K562 treated with DMSO at 1 percent for 24 hours (cell line): ENCODE results near the gene OOSP4A. TPM values are rescaled to one million over a fixed set of nuclear protein-coding genes. Genes with fewer than 3 reads are reported as not detected.

Experiments
- total RNA-seq: library from RNA; unstranded; fragments of 300-600 nt; gene quantifications from 2 replicates; pipeline ENCODE4 v1.2.3, GENCODE V29; 2022; ENCODE audit warnings: low read depth; ENCODE audit not compliant: insufficient read depth

The OOSP4A gene
- total RNA-seq = not detected in 2 replicates

DNA sequence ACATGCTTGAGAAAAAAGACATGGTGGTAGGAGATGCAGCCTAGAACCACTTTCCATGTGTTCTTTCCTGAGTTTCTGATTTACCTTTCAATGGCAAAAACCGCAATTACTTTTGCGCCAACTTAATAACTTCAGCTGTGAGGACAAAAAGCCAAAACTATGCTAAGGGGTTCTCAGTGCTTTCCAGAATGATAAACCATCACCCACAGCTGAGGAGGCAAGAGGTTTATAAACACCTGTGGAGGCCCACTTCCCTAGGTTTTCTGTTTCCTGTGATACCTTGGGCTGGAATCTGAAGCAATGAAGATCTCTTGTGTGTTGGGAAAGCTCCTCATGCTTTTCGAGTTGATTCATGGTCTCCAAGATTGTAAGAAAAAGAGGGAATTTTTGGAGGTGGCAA, at the start of gene OOSP4A:
Gene OOSP4A (plus strand): TSS at position 301 of the 400 bp plus-strand sequence. CDS start 0 bp downstream, at position 301.

GRCh38 chr11:59938132-59938531, 25.7 kb upstream of the OOSP4A start, which contains the start of gene OOSP1:
Gene OOSP1 (plus strand): TSS chr11:59938432. CDS start chr11:59938455, 23 bp downstream.

DNA sequence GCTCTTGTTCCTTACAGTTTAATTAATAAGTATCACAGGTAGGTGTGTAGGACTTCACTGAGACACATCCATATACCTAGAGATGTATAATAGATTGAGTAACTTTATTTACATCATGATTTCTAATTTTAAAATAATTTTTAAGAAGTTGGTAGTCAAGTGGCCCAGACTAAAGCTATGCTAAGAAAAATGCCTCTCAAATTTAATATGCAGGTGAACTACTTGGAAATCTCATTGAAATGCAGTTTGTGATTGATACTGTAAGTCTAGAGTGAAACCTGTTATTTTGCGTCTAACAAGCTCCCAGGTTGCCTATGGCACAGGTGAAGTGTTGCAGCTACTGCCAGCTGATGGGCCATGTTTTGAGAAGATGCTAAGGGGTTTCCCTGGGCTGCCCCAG, 53.0 kb downstream of the OOSP4A start, which contains the start of gene OOSP4B:
Gene OOSP4B (plus strand): TSS at position 301 of the 400 bp plus-strand sequence.

Other genes with a start within 250 kb of the OOSP4A start
- gene STX3, start 208.7 kb upstream of the OOSP4A start, total RNA-seq = 86.2 and 106 TPM in 2 replicates
- 66.2 and 67.8 TPM in 2 replicates for gene MRPL16, start 153.3 kb upstream of the OOSP4A start, total RNA-seq
- not detected in 2 replicates for gene CBLIF, start 118.5 kb upstream of the OOSP4A start, total RNA-seq
- gene TCN1, start 97.5 kb upstream of the OOSP4A start, total RNA-seq = 9.7 and 10.0 TPM in 2 replicates
- gene OOSP3, start 85.3 kb upstream of the OOSP4A start, total RNA-seq = not detected in 2 replicates
- 0.67 TPM in 1 of 2 replicates, not detected in the other for gene OOSP1, start 25.6 kb upstream of the OOSP4A start, total RNA-seq
- not detected in 2 replicates for gene OOSP4B, start 53.1 kb downstream of the OOSP4A start, total RNA-seq
- gene OOSP2, start 76.4 kb downstream of the OOSP4A start, total RNA-seq = not detected in 2 replicates
- 24.9 and 26.2 TPM in 2 replicates for gene MS4A3, start 92.6 kb downstream of the OOSP4A start, total RNA-seq
- gene MS4A2, start 124.6 kb downstream of the OOSP4A start, total RNA-seq = not detected in 2 replicates
- gene MS4A6A, start 219.1 kb downstream of the OOSP4A start, total RNA-seq = not detected in 2 replicates